AG10803 (cell line): Measurements from ENCODE around the gene EYS.
"Not testable (repeated sequence)": the region's sequence is repeated elsewhere in the genome, so short reads cannot be mapped to it uniquely, and the experiment has no call there.

Source experiments
- DNase-seq: peaks from one replicate; pipeline ENCODE4 v3.0.0; 2010; ENCODE audit warnings: low read depth
- H3K4me3 ChIP-seq: 2 replicates; pipeline ENCODE4 v1.5.1; 2011; ENCODE audit warnings: mild to moderate bottlenecking, low read length, control low read depth
- CTCF ChIP-seq: conservative IDR thresholded peaks from 2 replicates; pipeline ENCODE4 v1.5.1; 2011; ENCODE audit warnings: mild to moderate bottlenecking, low read length, control low read depth, inconsistent platforms

Gene EYS

GRCh38 chr6:64049736-64050135 is 1657.3 kb downstream of the EYS start:
- no peak for DNase-seq
- no peak for TF ChIP-seq CTCF
- H3K4me3 ChIP-seq = no peak overlapping the region

DNA sequence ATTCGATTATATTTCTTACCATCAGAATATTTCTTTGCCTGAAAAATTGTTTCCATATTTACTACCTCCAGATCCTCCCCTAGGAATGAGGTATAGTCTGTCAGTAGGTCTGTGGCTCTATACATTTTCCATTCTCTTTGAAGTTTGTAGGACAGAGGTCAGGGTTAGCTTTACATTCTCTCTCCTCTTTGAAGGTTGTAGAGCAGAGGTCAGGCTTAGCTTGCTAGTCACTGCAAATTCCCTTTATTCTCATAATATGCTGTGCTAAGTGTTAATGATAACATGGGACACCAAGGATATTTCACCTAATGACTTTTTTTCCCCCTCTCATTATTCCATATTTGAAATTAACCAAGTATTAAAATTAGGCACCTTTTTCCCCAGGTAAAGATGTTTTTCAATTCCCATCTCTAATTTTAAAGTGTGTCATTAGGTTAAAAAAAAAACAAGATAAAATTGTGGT is 1660.2 kb downstream of the EYS start:
- no peak for TF ChIP-seq CTCF
- no peak overlapping the region for H3K4me3 ChIP-seq
- no peak for DNase-seq

GRCh38 chr6:64041373-64041772 is 1665.7 kb downstream of the EYS start:
- TF ChIP-seq CTCF = no peak
- no peak overlapping the region for H3K4me3 ChIP-seq
- no peak for DNase-seq

DNA sequence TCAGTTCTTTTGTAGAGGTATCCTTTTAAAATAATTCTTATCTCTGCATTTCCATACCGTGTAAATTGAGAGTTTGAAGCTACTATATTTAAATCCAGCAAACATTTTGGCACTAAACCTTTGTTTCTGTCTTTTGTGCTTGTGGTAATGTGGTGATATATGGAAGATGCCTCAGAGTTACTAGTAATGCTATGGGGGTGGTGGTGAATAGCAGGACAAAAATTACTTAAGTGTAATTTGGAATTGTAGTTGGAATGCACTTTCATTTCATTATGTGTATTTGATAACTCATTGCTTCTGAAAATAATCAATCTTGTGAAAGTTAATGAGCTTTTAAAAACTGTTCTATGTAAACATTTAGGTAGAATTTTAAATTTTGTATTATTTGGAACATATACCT is 1666.9 kb downstream of the EYS start:
- no peak for DNase-seq
- no peak for TF ChIP-seq CTCF
- H3K4me3 ChIP-seq = no peak overlapping the region

- no peak for DNase-seq
- TF ChIP-seq CTCF = no peak
These were observed 1669.6 kb downstream of the EYS start for GRCh38 chr6:64037427-64037826.

DNA sequence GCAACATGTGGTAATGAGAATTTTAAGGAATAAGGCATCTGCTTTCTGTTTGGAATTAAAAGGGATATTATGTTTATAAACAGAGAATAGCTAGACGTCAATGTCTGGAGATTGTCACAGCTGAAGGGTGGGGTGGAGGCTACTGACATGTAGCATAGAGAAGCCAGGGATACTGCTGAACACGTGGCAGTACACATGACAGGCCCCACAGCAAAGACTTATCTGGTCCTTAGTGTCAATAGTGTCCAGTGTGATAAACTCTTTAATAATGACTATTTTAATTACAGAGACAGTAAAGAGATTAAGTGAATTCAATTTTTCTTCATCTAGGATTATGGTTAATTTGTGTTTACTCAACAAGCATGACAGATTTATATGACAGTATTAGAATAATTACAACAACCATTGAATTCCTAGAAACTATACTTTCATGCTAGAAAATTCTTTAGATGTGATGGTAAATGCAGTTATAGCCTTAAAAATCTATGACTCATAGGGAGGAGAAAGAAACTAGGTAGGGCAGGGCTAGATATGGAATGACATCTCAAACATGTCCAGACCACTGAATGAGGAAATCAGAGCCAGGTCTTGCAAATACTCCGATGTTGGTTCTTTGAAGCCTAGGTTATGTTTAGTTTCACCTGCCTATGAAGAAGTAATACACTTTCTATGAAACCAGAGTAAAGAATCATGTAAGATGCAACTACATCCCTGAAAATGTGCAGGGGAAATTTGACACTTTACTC is 1671.9 kb downstream of the EYS start:
- no peak for TF ChIP-seq CTCF
- DNase-seq = no peak
- H3K4me3 ChIP-seq = no peak overlapping the region

More at GRCh38 chr6:64037427-64037826, 1669.6 kb downstream of the EYS start:
- no peak overlapping the region for H3K4me3 ChIP-seq

DNA sequence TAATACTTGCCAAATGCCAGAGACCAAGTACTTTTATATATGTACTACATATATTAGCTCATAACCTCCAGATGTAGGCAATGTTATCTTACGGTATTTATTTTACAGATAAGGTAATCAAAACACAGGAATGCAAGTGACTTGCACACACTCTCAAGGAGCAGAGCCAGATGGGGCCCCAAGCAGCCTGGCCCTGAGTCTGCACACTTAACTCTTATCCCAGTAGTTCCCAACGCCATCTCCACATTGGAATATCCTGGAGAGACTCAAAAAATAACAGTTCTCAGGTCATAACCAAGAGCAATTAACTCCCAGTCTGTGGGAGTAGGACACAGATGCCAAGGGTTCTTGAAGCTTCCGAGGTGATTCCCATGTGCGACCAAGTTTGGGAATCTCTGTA is 1672.7 kb downstream of the EYS start:
- no peak for DNase-seq
- TF ChIP-seq CTCF = no peak
- no peak overlapping the region for H3K4me3 ChIP-seq

GRCh38 chr6:64030950-64031618 is 1675.9 kb downstream of the EYS start:
- not testable (repeated sequence) for DNase-seq, H3K4me3 ChIP-seq
